ENCODE measurements around the gene GAMT. TPM values are rescaled to one million over a fixed set of nuclear protein-coding genes. Genes with fewer than 3 reads are reported as not detected.
"Not testable (repeated sequence)": the region's sequence is repeated elsewhere in the genome, so short reads cannot be mapped to it uniquely, and the experiment has no call there.

The GAMT gene
- total RNA-seq, 1 donor: 40.6 TPM

- no peak for DNase-seq (ENCODE audit: low read depth)
- no peak overlapping the region for H3K4me3 ChIP-seq (ENCODE audit: low read depth, low read length)
- no peak for TF ChIP-seq CTCF (IDR thresholded peaks at IDR 0.05; ENCODE audit: insufficient read depth, low read length)
Measured at GRCh38 chr19:1422943-1423342, 21.6 kb upstream of the GAMT start.

- H3K4me3 ChIP-seq (ENCODE audit: low read depth, low read length): no peak overlapping the region
- DNase-seq (ENCODE audit: low read depth): no peak
- TF ChIP-seq CTCF (IDR thresholded peaks at IDR 0.05; ENCODE audit: insufficient read depth, low read length): no peak
Measured at GRCh38 chr19:1422360-1422759, 21.0 kb upstream of the GAMT start.

- H3K4me3 ChIP-seq (ENCODE audit: low read depth, low read length): no peak overlapping the region
- no peak for TF ChIP-seq CTCF (IDR thresholded peaks at IDR 0.05; ENCODE audit: insufficient read depth, low read length)
- no peak for DNase-seq (ENCODE audit: low read depth)
Measured at GRCh38 chr19:1421958-1422305, 20.6 kb upstream of the GAMT start.

- no peak for DNase-seq (ENCODE audit: low read depth)
- TF ChIP-seq CTCF (IDR thresholded peaks at IDR 0.05; ENCODE audit: insufficient read depth, low read length): no peak
- no peak overlapping the region for H3K4me3 ChIP-seq (ENCODE audit: low read depth, low read length)
Measured at GRCh38 chr19:1421218-1421957, 20.0 kb upstream of the GAMT start.

GRCh38 chr19:1420590-1420989 is 19.2 kb upstream of the GAMT start:
- DNase-seq (ENCODE audit: low read depth): no peak
- no peak for TF ChIP-seq CTCF (IDR thresholded peaks at IDR 0.05; ENCODE audit: insufficient read depth, low read length)
- H3K4me3 ChIP-seq (ENCODE audit: low read depth, low read length): no peak overlapping the region

- not testable (repeated sequence) for DNase-seq (ENCODE audit: low read depth); H3K4me3 ChIP-seq (ENCODE audit: low read depth, low read length)
Measured at GRCh38 chr19:1420085-1420484, 18.7 kb upstream of the GAMT start.

- TF ChIP-seq CTCF (IDR thresholded peaks at IDR 0.05; ENCODE audit: insufficient read depth, low read length): no peak
Measured at GRCh38 chr19:1418951-1419738, 17.8 kb upstream of the GAMT start.

More at GRCh38 chr19:1418951-1419738, 17.8 kb upstream of the GAMT start:
- no peak for DNase-seq (ENCODE audit: low read depth)
- no peak overlapping the region for H3K4me3 ChIP-seq (ENCODE audit: low read depth, low read length)
